IMR-90 (cell line): ENCODE data around the gene LACC1. TPM values are rescaled to one million over a fixed set of nuclear protein-coding genes. Genes with fewer than 3 reads are reported as not detected.

ENCODE experiments used
- ATAC-seq: fragments of 200-7000 bp; cut with Tn5 transposase; 2 replicates; pipeline ENCODE4 v1.9.1; 2020; ENCODE audit warnings: low read depth, mild to moderate bottlenecking, moderate library complexity
- BruUV-seq: library from RNA; stranded (reverse); fragments of 400-500 nt; replicated peaks from 2 replicates; lab custom pipeline; 2021; lab: Mats Ljungman, UMichigan
- CTCF ChIA-PET: fragments of 300-600 bp; formaldehyde crosslinking; extraction: SDS; loops from one replicate; lab custom pipeline; 2021; ENCODE audit warnings: antibody characterized with exemption; lab: Yijun Ruan, JAX
- POLR2A ChIA-PET: fragments of 300-600 bp; sonication (Branson Sonifier 250); formaldehyde crosslinking; loops from one replicate; lab custom pipeline; 2022; ENCODE audit warnings: antibody characterized with exemption; ENCODE audit not compliant: unreplicated experiment; lab: Charles Lee
- DNase-seq: peaks from one replicate; pipeline ENCODE4 v3.0.0; 2013
- H2AFZ ChIP-seq: replicated peaks from 2 replicates; pipeline ENCODE3; 2013; ENCODE audit warnings: low read length, mild to moderate bottlenecking; ENCODE audit not compliant: poor library complexity
- H2AK5ac ChIP-seq: 2 replicates; pipeline ENCODE4 v1.6.1; 2013; ENCODE audit warnings: low read depth, low read length, inconsistent platforms
- H2AK9ac ChIP-seq: replicated peaks from 2 replicates; pipeline ENCODE3; 2013; ENCODE audit warnings: mild to moderate bottlenecking, low read depth, low read length, moderate library complexity; ENCODE audit not compliant: poor library complexity
- H2BK120ac ChIP-seq: 2 replicates; pipeline ENCODE4 v1.6.1; 2013; ENCODE audit warnings: low read depth, low read length, inconsistent platforms
- H2BK15ac ChIP-seq: 3 replicates; pipeline ENCODE4 v1.6.1; 2013; ENCODE audit warnings: low read depth, low read length, inconsistent platforms
- H2BK20ac ChIP-seq: 2 replicates; pipeline ENCODE4 v1.6.1; 2013; ENCODE audit warnings: low read depth, mild to moderate bottlenecking, inconsistent platforms, low read length, moderate library complexity
- H2BK5ac ChIP-seq: 2 replicates; pipeline ENCODE4 v1.6.1; 2013; ENCODE audit warnings: mild to moderate bottlenecking, low read depth, low read length, inconsistent platforms; ENCODE audit not compliant: poor library complexity, severe bottlenecking
- H3K14ac ChIP-seq: replicated peaks from 2 replicates; pipeline ENCODE4 v1.6.1; 2013; ENCODE audit warnings: low read depth, low read length, inconsistent platforms
- H3K18ac ChIP-seq: 2 replicates; pipeline ENCODE4 v1.6.1; 2013; ENCODE audit warnings: low read depth, low read length, control low read depth
- H3K23ac ChIP-seq: 2 replicates; pipeline ENCODE4 v1.6.1; 2013; ENCODE audit warnings: low read depth, low read length, inconsistent platforms
- H3K27ac ChIP-seq: 2 replicates; pipeline ENCODE4 v1.5.1; 2013; ENCODE audit warnings: mild to moderate bottlenecking, control low read depth, low read length; ENCODE audit not compliant: insufficient read depth
- H3K27me3 ChIP-seq: 2 replicates; pipeline ENCODE4 v1.6.1; 2013; ENCODE audit warnings: low read length; ENCODE audit not compliant: control insufficient read depth, insufficient read depth
- H3K36me3 ChIP-seq: 2 replicates; pipeline ENCODE4 v1.6.1; 2013; ENCODE audit warnings: low read length, mixed read lengths; ENCODE audit not compliant: control insufficient read depth, insufficient read depth
- H3K4ac ChIP-seq: 2 replicates; pipeline ENCODE4 v1.6.1; 2013; ENCODE audit warnings: low read depth, low read length, inconsistent platforms
- H3K4me1 ChIP-seq: 2 replicates; pipeline ENCODE4 v1.6.1; 2013; ENCODE audit warnings: low read length, mixed read lengths; ENCODE audit not compliant: control insufficient read depth, insufficient read depth
- H3K4me2 ChIP-seq: 2 replicates; pipeline ENCODE4 v1.6.1; 2013; ENCODE audit warnings: low read depth, mild to moderate bottlenecking, control low read depth, low read length, moderate library complexity
- H3K4me3 ChIP-seq: 2 replicates; pipeline ENCODE4 v1.5.1; 2013; ENCODE audit warnings: low read depth, mild to moderate bottlenecking, control low read depth, low read length, moderate library complexity; ENCODE audit not compliant: insufficient read depth
- H3K56ac ChIP-seq: 2 replicates; pipeline ENCODE4 v1.6.1; 2013; ENCODE audit warnings: low read length, inconsistent platforms; ENCODE audit not compliant: insufficient read depth; ENCODE audit errors: extremely low read depth
- H3K79me1 ChIP-seq, 2 experiments: 2 replicates each; pipeline ENCODE4 v1.6.1; 2013; ENCODE audit warnings: low read length in 2 of 2, inconsistent platforms in 1 of 2, low read depth in 1 of 2
- H3K9ac ChIP-seq: 2 replicates; pipeline ENCODE4 v1.6.1; 2013; ENCODE audit warnings: low read depth, low read length, control low read depth
- H3K9me1 ChIP-seq: 2 replicates; pipeline ENCODE4 v1.6.1; 2013; ENCODE audit warnings: low read length, inconsistent platforms; ENCODE audit not compliant: insufficient read depth
- H3K9me3 ChIP-seq: 2 replicates; pipeline ENCODE4 v1.6.1; 2013; ENCODE audit warnings: low read length; ENCODE audit not compliant: control insufficient read depth, insufficient read depth
- H4K20me1 ChIP-seq: 2 replicates; pipeline ENCODE4 v1.6.1; 2013; ENCODE audit warnings: low read length, inconsistent platforms; ENCODE audit not compliant: insufficient read depth
- H4K5ac ChIP-seq: 2 replicates; pipeline ENCODE4 v1.6.1; 2013; ENCODE audit warnings: mild to moderate bottlenecking, low read depth, low read length, control low read depth
- H4K8ac ChIP-seq, 2 experiments: 2 replicates each; pipeline ENCODE4 v1.6.1; 2013; ENCODE audit warnings: low read depth in 2 of 2, low read length in 2 of 2, control low read depth in 1 of 2, inconsistent platforms in 1 of 2
- H4K91ac ChIP-seq: 2 replicates; pipeline ENCODE4 v1.6.1; 2013; ENCODE audit warnings: low read depth, low read length, inconsistent platforms; ENCODE audit not compliant: insufficient read depth
- CHD1 ChIP-seq: IDR thresholded peaks from 2 replicates; pipeline ENCODE4 v1.6.1; 2012; ENCODE audit warnings: low read depth, low read length, improper control_type of control experiment
- MAFK ChIP-seq: IDR thresholded peaks from 2 replicates; pipeline ENCODE4 v1.6.1; 2012; ENCODE audit warnings: low read depth, low read length, improper control_type of control experiment
- NFE2L2 ChIP-seq: fragments of 150-350 bp; IDR thresholded peaks from 2 replicates; pipeline ENCODE4 v1.6.1; 2016; ENCODE audit warnings: low read depth, mild to moderate bottlenecking, low read length
- dilution Hi-C: fragments of 300-500 bp; cut with HindIII; formaldehyde crosslinking; loops from one replicate; pipeline ENCODE4 v1.14.3; 2018; ENCODE audit warnings: low sequenced_read_pairs; ENCODE audit not compliant: unreplicated experiment
- in situ Hi-C: fragments of 300-500 bp; cut with MboI; formaldehyde crosslinking; loops from 3 replicates; pipeline ENCODE4 v1.14.3; 2019; ENCODE audit warnings: low sequenced_read_pairs, inconsistent platforms, mixed read lengths
- intact Hi-C: fragments of 100-400 bp; cut with micrococcal nuclease; formaldehyde crosslinking; loops from 2 replicates; pipeline ENCODE4 v1.10.0; 2022
- polyA plus RNA-seq, 3 experiments: library from polyadenylated mRNA; depleted of rRNA; stranded (reverse); fragments of >200 nt; gene quantifications; 2 replicates each; pipeline ENCODE4 v1.2.3, GENCODE V29; 2012; ENCODE audit warnings: low replicate concordance in 1 of 3
- total RNA-seq: library from RNA; depleted of rRNA; stranded (reverse); fragments of >200 nt; gene quantifications from 2 replicates; pipeline ENCODE4 v1.2.3, GENCODE V29; 2012
- TF ChIP-seq, protein P1 (sequence below): fragments of 150-350 bp; IDR thresholded peaks from 2 replicates; pipeline ENCODE4 v1.6.1; 2016; ENCODE audit warnings: low read depth, mild to moderate bottlenecking, low read length, moderate library complexity, borderline replicate concordance

LACC1 gene
- total and polyA plus RNA-seq, 2 of the 4 experiments (the other 2 are of a cell fraction), result 3.2 to 4.7 TPM

DNA sequence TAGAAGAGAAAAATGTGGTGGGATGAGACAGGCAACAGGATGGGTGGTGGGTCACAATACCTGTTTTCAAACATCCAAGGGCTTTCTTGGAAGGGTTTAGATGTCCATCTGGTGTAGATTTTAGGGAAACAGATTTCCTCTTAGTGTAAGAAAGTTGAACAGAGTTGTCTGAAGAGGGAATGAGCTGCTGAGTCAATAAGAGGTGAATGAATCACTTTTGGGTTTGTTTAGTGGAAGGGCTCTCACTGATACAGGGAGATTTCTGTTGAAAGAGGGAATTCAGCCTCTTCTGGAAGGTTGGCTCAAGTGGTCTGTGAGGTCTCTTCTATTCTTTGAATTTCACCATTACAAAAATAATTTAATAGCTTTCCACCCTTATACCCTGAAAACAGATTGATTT, 54.6 kb downstream of the LACC1 start:
- H3K36me3 ChIP-seq, result no peaks in the 10 kb centered on the region
- no peak overlapping the region for H2BK20ac ChIP-seq
- intact Hi-C loops, result loop anchor here (10.0 kb wide), 1 partner anchor 231 kb away; no protein-coding TSS in a partner anchor
- peak; percentile 29 for DNase-seq
- CTCF ChIA-PET, result no interaction called here
- no peaks in the 10 kb centered on the region for H3K4me1 ChIP-seq
- no peak overlapping the region for H3K4ac ChIP-seq
- H4K8ac ChIP-seq, result no peak overlapping the region
- BruUV-seq, result no TSS peak
- in situ Hi-C loops, result no loop called here
- H4K91ac ChIP-seq, result no peak overlapping the region
- no peak overlapping the region for H2BK120ac ChIP-seq
- H3K18ac ChIP-seq, result no peak overlapping the region
- H3K9me3 ChIP-seq, result peaks cover 4% of the 10 kb centered on the region; the same call in 1 of the 2 replicates
- dilution Hi-C loops, result no loop called here
- no peak overlapping the region for H2BK5ac ChIP-seq
- no peak overlapping the region for H3K56ac ChIP-seq
- no peak overlapping the region for H3K14ac ChIP-seq
- TF ChIP-seq NFE2L2, result no peak
- TF ChIP-seq MAFK, result no peak
- no peak for TF ChIP-seq CHD1
- TF ChIP-seq, protein P1, sequence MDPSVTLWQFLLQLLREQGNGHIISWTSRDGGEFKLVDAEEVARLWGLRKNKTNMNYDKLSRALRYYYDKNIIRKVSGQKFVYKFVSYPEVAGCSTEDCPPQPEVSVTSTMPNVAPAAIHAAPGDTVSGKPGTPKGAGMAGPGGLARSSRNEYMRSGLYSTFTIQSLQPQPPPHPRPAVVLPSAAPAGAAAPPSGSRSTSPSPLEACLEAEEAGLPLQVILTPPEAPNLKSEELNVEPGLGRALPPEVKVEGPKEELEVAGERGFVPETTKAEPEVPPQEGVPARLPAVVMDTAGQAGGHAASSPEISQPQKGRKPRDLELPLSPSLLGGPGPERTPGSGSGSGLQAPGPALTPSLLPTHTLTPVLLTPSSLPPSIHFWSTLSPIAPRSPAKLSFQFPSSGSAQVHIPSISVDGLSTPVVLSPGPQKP, result no peak
- H3K4me2 ChIP-seq, result no peak overlapping the region
- no peaks in the 10 kb centered on the region for H3K9me1 ChIP-seq
- no peak overlapping the region for H3K4me3 ChIP-seq
- no peaks in the 10 kb centered on the region for H4K20me1 ChIP-seq
- no peak overlapping the region for H2AK5ac ChIP-seq
- H3K23ac ChIP-seq, result no peak overlapping the region
- POLR2A ChIA-PET, result no interaction called here
- 0 out of 2 replicates have a peak, but pooled peaks have one; percentile 27 for ATAC-seq
- no peak overlapping the region for H2BK15ac ChIP-seq
- H3K9ac ChIP-seq, result no peak overlapping the region
- H2AFZ ChIP-seq, result no peak overlapping the region
- peaks cover 27% of the 10 kb centered on the region for H3K27me3 ChIP-seq
- H3K27ac ChIP-seq, result no peak overlapping the region
- H4K5ac ChIP-seq, result no peak overlapping the region
- H2AK9ac ChIP-seq, result no peak overlapping the region
- no peaks in the 10 kb centered on the region for H3K79me1 ChIP-seq
